Spleen (tissue), 7 donors: Measurements from ENCODE around the gene NBL1.

Experiments
- POLR2A ChIP-seq, 3 donors: fragments of 450-650 bp; IDR thresholded peaks; one replicate each; pipeline ENCODE4 v1.5.1; 2017; ENCODE audit warnings: antibody characterized with exemption in 3 of 3, mild to moderate bottlenecking in 1 of 3
- TF ChIP-seq, protein P1 (sequence below), 11 experiments: fragments of 200-600 bp in 7 of 11; fragments of 450-650 bp in 4 of 11; sonication (generic) in 4 of 11; IDR thresholded peaks in 8 of 11; conservative IDR thresholded peaks in 3 of 11; 1 replicate in 7 of 11; 2 replicates in 4 of 11; pipeline versions ENCODE4 v1.4.0 to v1.8.0; 2016 to 2021; ENCODE audit warnings: antibody characterized with exemption in 11 of 11, inconsistent platforms in 4 of 11, mild to moderate bottlenecking in 1 of 11
- donor health status: DM: no; HTN: no; CAD: no; lungs with moderate emphysema.
- donor health status: DM: no; HTN: no; CAD: no.
- donor health status: DM: no; HTN: no; CAD: no.

DNA sequence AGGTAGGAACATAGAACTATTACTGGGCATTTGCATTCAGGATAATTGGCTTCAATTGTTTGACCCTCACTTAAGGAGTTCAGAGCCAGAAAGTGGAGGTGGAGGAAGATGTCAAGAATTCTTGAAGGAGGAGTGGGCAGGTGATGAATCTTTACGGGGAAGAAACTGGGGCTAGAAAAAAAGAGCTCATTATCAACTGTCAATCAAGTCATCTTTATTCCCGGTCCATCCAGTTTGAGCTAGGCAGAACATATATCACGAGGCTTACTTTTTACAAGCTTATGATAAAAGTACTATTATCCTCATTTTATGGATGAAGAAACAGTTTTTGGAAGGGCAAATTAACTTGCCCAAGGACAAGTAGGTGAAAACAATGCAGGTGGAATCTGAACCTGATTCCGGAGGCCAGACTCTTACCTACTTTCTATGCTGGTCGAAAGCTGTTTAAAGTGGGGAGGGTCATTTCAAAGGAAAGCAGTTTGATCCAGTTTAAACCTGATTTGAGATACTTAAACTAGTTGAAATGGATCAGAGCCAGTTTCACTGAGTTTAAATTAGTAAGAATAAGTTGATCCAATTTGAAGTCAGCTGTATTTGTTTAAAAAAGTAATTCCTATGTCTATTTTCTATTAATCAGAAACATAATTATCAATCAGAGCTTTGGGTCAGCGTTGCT lies 13.3 kb upstream of the NBL1 start:
- TF ChIP-seq, protein P1, sequence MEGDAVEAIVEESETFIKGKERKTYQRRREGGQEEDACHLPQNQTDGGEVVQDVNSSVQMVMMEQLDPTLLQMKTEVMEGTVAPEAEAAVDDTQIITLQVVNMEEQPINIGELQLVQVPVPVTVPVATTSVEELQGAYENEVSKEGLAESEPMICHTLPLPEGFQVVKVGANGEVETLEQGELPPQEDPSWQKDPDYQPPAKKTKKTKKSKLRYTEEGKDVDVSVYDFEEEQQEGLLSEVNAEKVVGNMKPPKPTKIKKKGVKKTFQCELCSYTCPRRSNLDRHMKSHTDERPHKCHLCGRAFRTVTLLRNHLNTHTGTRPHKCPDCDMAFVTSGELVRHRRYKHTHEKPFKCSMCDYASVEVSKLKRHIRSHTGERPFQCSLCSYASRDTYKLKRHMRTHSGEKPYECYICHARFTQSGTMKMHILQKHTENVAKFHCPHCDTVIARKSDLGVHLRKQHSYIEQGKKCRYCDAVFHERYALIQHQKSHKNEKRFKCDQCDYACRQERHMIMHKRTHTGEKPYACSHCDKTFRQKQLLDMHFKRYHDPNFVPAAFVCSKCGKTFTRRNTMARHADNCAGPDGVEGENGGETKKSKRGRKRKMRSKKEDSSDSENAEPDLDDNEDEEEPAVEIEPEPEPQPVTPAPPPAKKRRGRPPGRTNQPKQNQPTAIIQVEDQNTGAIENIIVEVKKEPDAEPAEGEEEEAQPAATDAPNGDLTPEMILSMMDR (IDR thresholded peaks at IDR 0.05 in 8 of 11, conservative IDR thresholded peaks at IDR 0.05 in 3 of 11) = no peak
- TF ChIP-seq POLR2A (IDR thresholded peaks at IDR 0.05) = no peak
